Colonic mucosa (tissue), 4 donors: Measurements from ENCODE around the gene TCF21. TPM values are rescaled to one million over a fixed set of nuclear protein-coding genes. Genes with fewer than 3 reads are reported as not detected.

ENCODE experiments used
- DNase-seq: peaks from one replicate; pipeline ENCODE4 v3.0.0-alpha.2; 2020
- H3K27ac ChIP-seq: fragments of 200-600 bp; one replicate; pipeline ENCODE4 v1.8.0; 2021
- H3K27me3 ChIP-seq: fragments of 200-600 bp; one replicate; pipeline ENCODE4 v1.8.0; 2021
- H3K36me3 ChIP-seq: fragments of 200-600 bp; one replicate; pipeline ENCODE4 v1.8.0; 2021
- H3K4me1 ChIP-seq: fragments of 200-600 bp; one replicate; pipeline ENCODE4 v1.8.0; 2021; ENCODE audit warnings: mild to moderate bottlenecking
- H3K4me3 ChIP-seq: fragments of 200-600 bp; one replicate; pipeline ENCODE4 v1.8.0; 2021
- H3K9ac ChIP-seq, 2 donors: one replicate each; pipeline ENCODE4 v1.7.0; 2013; ENCODE audit warnings: control low read depth in 2 of 2, low read depth in 2 of 2, low read length in 2 of 2
- H3K9me3 ChIP-seq: fragments of 200-600 bp; one replicate; pipeline ENCODE4 v1.8.0; 2021
- CTCF ChIP-seq: fragments of 200-600 bp; IDR thresholded peaks from one replicate; pipeline ENCODE4 v1.8.0; 2022; ENCODE audit warnings: antibody characterized with exemption, mild to moderate bottlenecking
- intact Hi-C: fragments of 100-400 bp; cut with DNase I; formaldehyde crosslinking; loops from one replicate; pipeline ENCODE4 v1.14.1; 2022
- total RNA-seq, 2 donors: library from RNA; stranded (reverse); fragmentation: NEBNext Ultra II Directional in 1 of 2; extraction: Animal tissue kit (Norgen Biotek cat#: 25700) in 1 of 2; gene quantifications; one replicate each; pipeline ENCODE4 v1.2.1, GENCODE V29; 2021
- donor health status: healthy.
- donor health status: DM: no; HTN: no; CAD: no.
- donor health status: DM: no; HTN: no; CAD: no.

Gene TCF21
- 1 to 10 TPM; 4.4 to 5.1 TPM for total RNA-seq

GRCh38 chr6:133888929-133889556 is at the start of gene TCF21:
Gene TCF21 (plus strand): TSS chr6:133889113. CDS start chr6:133889398, 285 bp downstream.
- no peaks in the 10 kb centered on the region for H3K36me3 ChIP-seq
- peak within 1 kb of the TSS; percentile 38 for H3K4me3 ChIP-seq
- no peaks in the 10 kb centered on the region for H3K9me3 ChIP-seq
- intact Hi-C loops: no loop called here
- DNase-seq: peak; percentile 38
- peak within 1 kb of the TSS; percentile 74 for H3K27ac ChIP-seq
- no peaks in the 10 kb centered on the region for H3K4me1 ChIP-seq
- H3K9ac ChIP-seq: peak within 1 kb of the TSS; percentile 62 to 79
- TF ChIP-seq CTCF: no peak
- peaks cover 53% of the 10 kb centered on the region for H3K27me3 ChIP-seq

GRCh38 chr6:133841176-133841575 is 47.7 kb upstream of the TCF21 start:
- no peaks in the 10 kb centered on the region for H3K4me1 ChIP-seq
- no peak for DNase-seq
- H3K27ac ChIP-seq: no peak overlapping the region
- intact Hi-C loops: no loop called here
- H3K4me3 ChIP-seq: no peak overlapping the region
- TF ChIP-seq CTCF: no peak
- H3K27me3 ChIP-seq: no peaks in the 10 kb centered on the region
- H3K9me3 ChIP-seq: no peaks in the 10 kb centered on the region
- no peaks in the 10 kb centered on the region for H3K36me3 ChIP-seq
- no peak overlapping the region for H3K9ac ChIP-seq

GRCh38 chr6:133843098-133843497 is 45.8 kb upstream of the TCF21 start:
- DNase-seq: no peak
- Histone ChIP-seq H3K9me3 (no peaks in the 10 kb centered on the region), H3K9ac (no peak overlapping the region), H3K4me1 (no peaks in the 10 kb centered on the region), H3K27me3 (no peaks in the 10 kb centered on the region), H3K36me3 (no peaks in the 10 kb centered on the region), H3K4me3 (no peak overlapping the region), H3K27ac (no peak overlapping the region)
- no peak for TF ChIP-seq CTCF
- intact Hi-C loops: no loop called here

- H3K4me3 ChIP-seq: no peak overlapping the region
- intact Hi-C loops: no loop called here
- H3K36me3 ChIP-seq: no peaks in the 10 kb centered on the region
- H3K27ac ChIP-seq: no peak overlapping the region
- no peaks in the 10 kb centered on the region for H3K9me3 ChIP-seq
- no peak for TF ChIP-seq CTCF
- no peak for DNase-seq
- no peaks in the 10 kb centered on the region for H3K4me1 ChIP-seq
- no peaks in the 10 kb centered on the region for H3K27me3 ChIP-seq
- H3K9ac ChIP-seq: no peak overlapping the region
These were observed 44.2 kb upstream of the TCF21 start for GRCh38 chr6:133844709-133845108.

- no peaks in the 10 kb centered on the region for H3K4me1 ChIP-seq
- H3K27ac ChIP-seq: no peak overlapping the region
- H3K9ac ChIP-seq: no peak overlapping the region
- H3K27me3 ChIP-seq: peaks cover 23% of the 10 kb centered on the region
- no peak for TF ChIP-seq CTCF
- no peak overlapping the region for H3K4me3 ChIP-seq
- H3K36me3 ChIP-seq: no peaks in the 10 kb centered on the region
- no peaks in the 10 kb centered on the region for H3K9me3 ChIP-seq
- DNase-seq: no peak
- intact Hi-C loops: no loop called here
These were observed 34.9 kb upstream of the TCF21 start for GRCh38 chr6:133854041-133854363.
